CD4-positive, alpha-beta memory T cell (primary cell): ENCODE measurements around the gene CPLX3. TPM values are rescaled to one million over a fixed set of nuclear protein-coding genes. Genes with fewer than 3 reads are reported as not detected.

Experiments used
- CTCF ChIA-PET: fragments of 350-600 bp; sonication (Branson Sonifier 250); formaldehyde crosslinking; loops from one replicate; lab custom pipeline; 2021; ENCODE audit warnings: inconsistent platforms; ENCODE audit not compliant: partially characterized antibody; lab: Charles Lee
- POLR2A ChIA-PET: fragments of 350-600 bp; sonication (Branson Sonifier 250); formaldehyde crosslinking; loops from one replicate; lab custom pipeline; 2021; ENCODE audit not compliant: partially characterized antibody; lab: Charles Lee
- DNase-seq, 5 donors: peaks; one replicate each; pipeline versions ENCODE4 v3.0.0 to v3.0.0-alpha.2; 2020 to 2022; ENCODE audit warnings: mixed read lengths in 1 of 5
- H3K27ac ChIP-seq: one replicate; pipeline ENCODE4 v1.7.0; 2013; ENCODE audit warnings: low read depth, low read length
- H3K27me3 ChIP-seq: 2 replicates; pipeline ENCODE4 v1.7.0; 2013; ENCODE audit warnings: mild to moderate bottlenecking, low read length, moderate library complexity; ENCODE audit not compliant: insufficient read depth
- H3K36me3 ChIP-seq: 2 replicates; pipeline ENCODE4 v1.7.0; 2013; ENCODE audit warnings: mild to moderate bottlenecking, low read length, moderate library complexity; ENCODE audit not compliant: insufficient read depth
- H3K4me1 ChIP-seq: 2 replicates; pipeline ENCODE4 v1.7.0; 2013; ENCODE audit warnings: mild to moderate bottlenecking, low read length, moderate library complexity; ENCODE audit not compliant: insufficient read depth
- H3K4me3 ChIP-seq, 2 donors: one replicate each; pipeline ENCODE4 v1.7.0; 2013; ENCODE audit warnings: low read length in 2 of 2, mild to moderate bottlenecking in 1 of 2
- H3K9me3 ChIP-seq, 2 donors: one replicate each; pipeline ENCODE4 v1.7.0; 2013; ENCODE audit warnings: low read length in 2 of 2, control low read depth in 1 of 2; ENCODE audit not compliant: control insufficient read depth in 1 of 2
- H3K27ac Mint-ChIP-seq, 7 donors: one replicate each; pipeline ENCODE4 v1.8.0; 2020 to 2021; ENCODE audit warnings: mixed read lengths in 7 of 7, mild to moderate bottlenecking in 6 of 7, inconsistent platforms in 3 of 7, moderate library complexity in 3 of 7
- H3K27me3 Mint-ChIP-seq, 2 donors: one replicate each; pipeline ENCODE4 v1.8.0; 2020 to 2021; ENCODE audit warnings: mixed read lengths in 2 of 2
- H3K36me3 Mint-ChIP-seq, 2 donors: one replicate each; pipeline ENCODE4 v1.8.0; 2020 to 2021; ENCODE audit warnings: mixed read lengths in 2 of 2, inconsistent platforms in 1 of 2, mild to moderate bottlenecking in 1 of 2
- H3K4me1 Mint-ChIP-seq, 4 donors: one replicate each; pipeline ENCODE4 v1.8.0; 2020 to 2021; ENCODE audit warnings: mixed read lengths in 4 of 4, mild to moderate bottlenecking in 1 of 4
- H3K4me3 Mint-ChIP-seq, 8 donors: one replicate each; pipeline ENCODE4 v1.8.0; 2020 to 2021; ENCODE audit warnings: mixed read lengths in 8 of 8, mild to moderate bottlenecking in 7 of 8, moderate library complexity in 6 of 8, inconsistent platforms in 3 of 8
- H3K9me3 Mint-ChIP-seq, 8 donors: one replicate each; pipeline ENCODE4 v1.8.0; 2020 to 2021; ENCODE audit warnings: mixed read lengths in 8 of 8, mild to moderate bottlenecking in 5 of 8, inconsistent platforms in 3 of 8, moderate library complexity in 1 of 8
- intact Hi-C: fragments of 100-400 bp; cut with micrococcal nuclease; formaldehyde crosslinking; loops from one replicate; pipeline ENCODE4 v1.15.1; 2023
- microRNA-seq: library from miRNA; unstranded; fragments of <30 nt; microRNA quantifications from one replicate; pipeline ENCODE4 v1.2.0, GENCODE V29; 2021; ENCODE audit warnings: borderline replicate concordance, borderline number of aligned reads, borderline microRNAs expressed, mixed read lengths
- polyA plus RNA-seq, 2 donors: library from polyadenylated mRNA; unstranded; fragments of 300-500 nt; fragmentation: Illumina TruSeq; gene quantifications; one replicate each; pipeline ENCODE4 v1.2.3, GENCODE V29; 2021
- total RNA-seq, 2 experiments: library from RNA; stranded (reverse); gene quantifications; one replicate each; pipeline ENCODE4 v1.2.3, GENCODE V29; 2021

The CPLX3 gene
- total and polyA plus RNA-seq, 4 experiments from 2014 or later, result not detected

DNA sequence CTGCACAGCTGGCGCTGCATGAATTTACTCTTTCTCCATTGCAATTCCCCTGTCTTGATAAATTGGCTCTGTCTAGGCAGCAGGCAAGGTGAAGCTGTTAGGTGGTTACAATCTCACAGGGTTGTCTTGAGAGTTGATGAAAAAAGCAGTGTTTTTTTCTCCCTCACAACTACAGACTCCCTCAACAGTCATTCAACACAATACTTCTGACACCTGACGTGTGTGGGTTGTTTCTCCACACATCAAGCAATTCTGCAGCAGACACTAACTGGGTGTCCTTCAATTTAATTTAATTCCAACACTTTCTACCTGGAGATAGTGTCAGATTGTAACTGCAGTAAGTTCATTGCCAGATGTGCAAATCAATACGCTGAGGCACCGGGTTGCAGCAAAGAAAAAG is 51.8 kb downstream of the CPLX3 start:
- no peaks in the 10 kb centered on the region for H3K27me3 Mint-ChIP-seq
- Histone ChIP-seq H3K36me3 (no peaks in the 10 kb centered on the region), H3K4me1 (peaks cover 9% of the 10 kb centered on the region), H3K9me3 (no peaks in the 10 kb centered on the region), H3K27ac (no peak overlapping the region), H3K4me3 (no peak overlapping the region), H3K27me3 (no peaks in the 10 kb centered on the region)
- H3K4me1 Mint-ChIP-seq, result peaks cover 5 to 17% (median 8%) of the 10 kb centered on the region in 4 donors
- ChIA-PET CTCF (interaction anchor here (0.8 to 1.3 kb wide), 2 partner anchors 34 to 57 kb away, joined by 3 read pairs; no protein-coding TSS in a partner anchor), POLR2A (no interaction called here)
- no peak for DNase-seq
- intact Hi-C loops, result no loop called here
- H3K4me3 Mint-ChIP-seq, result no peak overlapping the region
- no peaks in the 10 kb centered on the region for H3K9me3 Mint-ChIP-seq
- peaks cover 0 to 3% of the 10 kb centered on the region in 2 donors for H3K36me3 Mint-ChIP-seq
- peak overlapping the region in 2 of 7 donors; percentile 20 to 30 for H3K27ac Mint-ChIP-seq

Small RNAs within 50 kb of the gene (microRNA-seq; reads per million reads assigned to microRNA genes)
- gene MIR4513 (not detected), gene MIR6882 (1.4 reads per million)

Other genes starting within 250 kb of the CPLX3 start
- gene CLK3, start 210.8 kb upstream of the CPLX3 start, total RNA-seq, result 100 to 1,000 TPM; 163 to 167 TPM
- gene CLK3, start 210.8 kb upstream of the CPLX3 start, polyA plus RNA-seq, result 10 to 100 TPM; 59.1 to 94.1 TPM
- 10 to 100 TPM; 40.6 to 40.7 TPM for gene EDC3, start 130.6 kb upstream of the CPLX3 start, total RNA-seq
- 10 to 100 TPM; 22.9 to 28.2 TPM for gene EDC3, start 130.6 kb upstream of the CPLX3 start, polyA plus RNA-seq
- under 1 TPM; 0.11 to 0.26 TPM for gene CYP1A1, start 101.1 kb upstream of the CPLX3 start, total RNA-seq
- gene CYP1A1, start 101.1 kb upstream of the CPLX3 start, polyA plus RNA-seq, result not detected
- gene CYP1A2, start 77.8 kb upstream of the CPLX3 start, total RNA-seq, result not detected
- gene CYP1A2, start 77.8 kb upstream of the CPLX3 start, polyA plus RNA-seq, result not detected
- gene CSK, start 44.5 kb upstream of the CPLX3 start, total RNA-seq, result 100 to 1,000 TPM; 234 to 247 TPM
- gene CSK, start 44.5 kb upstream of the CPLX3 start, polyA plus RNA-seq, result 100 to 1,000 TPM in 1 of 2 donors, 10 to 100 TPM in 1; 72.5 to 125 TPM
- gene LMAN1L, start 13.8 kb upstream of the CPLX3 start, total RNA-seq, result under 1 TPM; 0.23 to 0.39 TPM
- not detected for gene LMAN1L, start 13.8 kb upstream of the CPLX3 start, polyA plus RNA-seq
- 10 to 100 TPM; 84.9 to 88.3 TPM for gene ULK3, start 16.5 kb downstream of the CPLX3 start, total RNA-seq
- gene ULK3, start 16.5 kb downstream of the CPLX3 start, polyA plus RNA-seq, result 10 to 100 TPM; 33.6 to 38.5 TPM
- gene SCAMP2, start 46.7 kb downstream of the CPLX3 start, total RNA-seq, result 100 to 1,000 TPM; 132 to 138 TPM
- 100 to 1,000 TPM; 152 to 179 TPM for gene SCAMP2, start 46.7 kb downstream of the CPLX3 start, polyA plus RNA-seq
- gene MPI, start 63.4 kb downstream of the CPLX3 start, total RNA-seq, result 10 to 100 TPM; 70.4 to 73.1 TPM
- gene MPI, start 63.4 kb downstream of the CPLX3 start, polyA plus RNA-seq, result 10 to 100 TPM; 63.0 to 66.2 TPM
- gene FAM219B, start 80.2 kb downstream of the CPLX3 start, total RNA-seq, result 100 to 1,000 TPM; 101 to 117 TPM
- 10 to 100 TPM; 17.4 to 26.1 TPM for gene FAM219B, start 80.2 kb downstream of the CPLX3 start, polyA plus RNA-seq
- 10 to 100 TPM; 66.8 to 74.4 TPM for gene COX5A, start 111.4 kb downstream of the CPLX3 start, total RNA-seq
- gene COX5A, start 111.4 kb downstream of the CPLX3 start, polyA plus RNA-seq, result 100 to 1,000 TPM; 331 to 336 TPM
- gene RPP25, start 130.1 kb downstream of the CPLX3 start, total RNA-seq, result 1 to 10 TPM; 2.6 to 2.8 TPM
- 1 to 10 TPM; 2.6 to 2.8 TPM for gene RPP25, start 130.1 kb downstream of the CPLX3 start, polyA plus RNA-seq
- under 1 TPM; 0.26 to 0.33 TPM for gene SCAMP5, start 168.9 kb downstream of the CPLX3 start, total RNA-seq
- under 1 TPM in 1 of 2 donors, not detected in 1; 0.15 TPM for gene SCAMP5, start 168.9 kb downstream of the CPLX3 start, polyA plus RNA-seq
- gene PPCDC, start 197.0 kb downstream of the CPLX3 start, total RNA-seq, result 10 to 100 TPM; 14.1 to 15.2 TPM
- 10 to 100 TPM in 1 of 2 donors, 1 to 10 TPM in 1; 8.5 to 12.4 TPM for gene PPCDC, start 197.0 kb downstream of the CPLX3 start, polyA plus RNA-seq